Measurements from ENCODE around the gene SPEF1. TPM values are rescaled to one million over a fixed set of nuclear protein-coding genes. Genes with fewer than 3 reads are reported as not detected.
"Not testable (repeated sequence)": the region's sequence is repeated elsewhere in the genome, so short reads cannot be mapped to it uniquely, and the experiment has no call there.

The SPEF1 gene, protein sequence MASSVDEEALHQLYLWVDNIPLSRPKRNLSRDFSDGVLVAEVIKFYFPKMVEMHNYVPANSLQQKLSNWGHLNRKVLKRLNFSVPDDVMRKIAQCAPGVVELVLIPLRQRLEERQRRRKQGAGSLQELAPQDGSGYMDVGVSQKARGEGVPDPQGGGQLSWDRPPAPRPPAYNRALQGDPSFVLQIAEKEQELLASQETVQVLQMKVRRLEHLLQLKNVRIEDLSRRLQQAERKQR
- total RNA-seq: under 1 TPM in 1 of 3 donors, not detected in 2; 0.19 TPM
- long read RNA-seq, donor 1: 0 reads
- long read RNA-seq, donor 2: 0 reads

DNA sequence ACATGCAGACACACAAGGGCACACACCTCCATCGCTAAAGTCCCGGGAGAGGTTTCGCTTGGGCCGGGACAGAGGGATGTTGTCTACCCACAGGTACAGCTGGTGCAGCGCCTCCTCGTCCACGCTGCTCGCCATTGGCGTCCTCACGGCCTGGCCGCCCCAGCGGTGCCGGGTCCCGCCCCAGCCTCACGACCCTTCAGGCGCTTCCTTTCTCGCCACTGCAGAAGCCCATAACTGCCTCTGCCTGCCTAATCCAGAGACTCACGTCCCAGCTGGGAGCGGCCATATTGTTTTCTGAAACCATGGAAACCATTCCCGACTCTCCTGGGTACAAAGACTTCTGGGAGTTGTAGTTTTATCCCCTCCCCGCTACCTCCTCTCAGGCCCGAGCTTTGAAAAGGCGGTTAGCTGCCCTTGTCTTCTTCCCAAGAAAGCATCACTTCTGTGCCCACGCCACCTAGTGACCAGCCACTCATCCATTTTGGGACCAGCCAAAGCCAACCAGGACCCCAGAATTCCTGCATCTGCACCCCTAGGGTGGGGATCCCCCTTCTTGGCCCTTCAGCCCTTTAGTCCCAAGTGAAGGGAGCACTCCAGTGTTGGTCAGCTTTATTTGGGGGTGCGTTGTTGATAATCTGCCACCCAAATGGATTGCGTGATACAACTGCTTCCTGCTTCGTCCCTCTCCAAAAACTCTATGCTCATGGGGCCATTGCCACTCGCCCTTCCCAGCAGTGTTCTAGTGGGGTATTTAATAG lies at the start of gene SPEF1:
SPEF1 (minus strand) TSS at position 296 of the 758 bp plus-strand sequence; CDS start at position 135, 161 bp downstream.
- Histone ChIP-seq H3K4me1 (ENCODE audit: low read depth) (peaks cover 48% of the 10 kb centered on the region), H3K36me3 (ENCODE audit: low read depth) (no peaks in the 10 kb centered on the region), H3K4me3 (no peak within 1 kb of the TSS), H3K9me3 (no peaks in the 10 kb centered on the region)
- ATAC-seq (peak; percentile 81), DNase-seq (peak; percentile 69 to 87 (median 71))
- intact Hi-C loops (cut with DNase I, micrococcal nuclease): no loop called here
- TF ChIP-seq, protein P1, sequence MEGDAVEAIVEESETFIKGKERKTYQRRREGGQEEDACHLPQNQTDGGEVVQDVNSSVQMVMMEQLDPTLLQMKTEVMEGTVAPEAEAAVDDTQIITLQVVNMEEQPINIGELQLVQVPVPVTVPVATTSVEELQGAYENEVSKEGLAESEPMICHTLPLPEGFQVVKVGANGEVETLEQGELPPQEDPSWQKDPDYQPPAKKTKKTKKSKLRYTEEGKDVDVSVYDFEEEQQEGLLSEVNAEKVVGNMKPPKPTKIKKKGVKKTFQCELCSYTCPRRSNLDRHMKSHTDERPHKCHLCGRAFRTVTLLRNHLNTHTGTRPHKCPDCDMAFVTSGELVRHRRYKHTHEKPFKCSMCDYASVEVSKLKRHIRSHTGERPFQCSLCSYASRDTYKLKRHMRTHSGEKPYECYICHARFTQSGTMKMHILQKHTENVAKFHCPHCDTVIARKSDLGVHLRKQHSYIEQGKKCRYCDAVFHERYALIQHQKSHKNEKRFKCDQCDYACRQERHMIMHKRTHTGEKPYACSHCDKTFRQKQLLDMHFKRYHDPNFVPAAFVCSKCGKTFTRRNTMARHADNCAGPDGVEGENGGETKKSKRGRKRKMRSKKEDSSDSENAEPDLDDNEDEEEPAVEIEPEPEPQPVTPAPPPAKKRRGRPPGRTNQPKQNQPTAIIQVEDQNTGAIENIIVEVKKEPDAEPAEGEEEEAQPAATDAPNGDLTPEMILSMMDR (IDR thresholded peaks at IDR 0.05): no peak

DNA sequence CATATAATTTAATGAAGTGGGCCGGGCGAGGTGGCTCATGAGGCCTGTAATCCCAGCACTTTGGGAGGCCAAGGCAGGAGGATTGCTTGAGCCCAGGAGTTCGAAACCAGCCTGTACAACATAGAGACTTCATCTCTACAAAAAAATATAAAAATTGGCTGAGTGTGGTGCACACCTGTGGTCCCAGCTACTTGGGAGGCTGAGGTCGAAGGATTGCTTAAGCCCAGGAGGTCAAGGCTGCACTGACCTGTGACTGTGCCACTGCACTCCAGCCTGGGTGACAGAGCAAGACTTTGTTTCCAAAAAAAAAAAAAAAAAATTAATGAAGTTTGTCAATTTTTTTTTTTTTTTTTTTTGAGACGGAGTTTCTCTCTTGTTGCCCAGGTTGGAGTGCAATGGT lies 48.6 kb upstream of the SPEF1 start:
- intact Hi-C loops (cut with DNase I, micrococcal nuclease); H3K9me3 ChIP-seq; H3K4me3 ChIP-seq; H3K4me1 ChIP-seq (ENCODE audit: low read depth); ATAC-seq; H3K36me3 ChIP-seq (ENCODE audit: low read depth): not testable (repeated sequence)
- DNase-seq: peak in 1 of 3 donors; percentile 2

DNA sequence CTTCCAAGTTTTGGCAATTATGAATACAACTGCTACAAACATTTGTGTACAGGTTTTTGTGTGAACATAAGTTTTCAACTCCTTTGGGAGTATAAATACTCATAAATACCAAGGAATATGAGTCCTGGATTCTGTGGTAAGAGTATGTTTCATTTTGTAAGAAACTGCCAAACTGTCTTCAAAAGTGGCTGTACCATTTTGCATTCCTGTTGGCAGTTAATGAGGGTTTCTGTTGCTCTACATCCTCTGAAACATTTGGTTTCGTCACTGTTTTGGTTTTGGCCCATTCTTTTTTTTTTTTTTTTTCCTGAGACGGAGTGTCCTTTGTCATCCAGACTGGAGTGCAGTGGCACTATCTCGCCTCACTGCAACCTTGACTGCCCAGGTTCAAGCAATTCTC lies 47.5 kb upstream of the SPEF1 start:
- intact Hi-C loops (cut with DNase I, micrococcal nuclease): no loop called here
- no peak overlapping the region for H3K4me3 ChIP-seq
- TF ChIP-seq, protein P1 (IDR thresholded peaks at IDR 0.05): no peak
- ATAC-seq: no peak
- no peaks in the 10 kb centered on the region for H3K36me3 ChIP-seq (ENCODE audit: low read depth)
- no peaks in the 10 kb centered on the region for H3K4me1 ChIP-seq (ENCODE audit: low read depth)
- no peak for DNase-seq
- no peaks in the 10 kb centered on the region for H3K9me3 ChIP-seq

DNA sequence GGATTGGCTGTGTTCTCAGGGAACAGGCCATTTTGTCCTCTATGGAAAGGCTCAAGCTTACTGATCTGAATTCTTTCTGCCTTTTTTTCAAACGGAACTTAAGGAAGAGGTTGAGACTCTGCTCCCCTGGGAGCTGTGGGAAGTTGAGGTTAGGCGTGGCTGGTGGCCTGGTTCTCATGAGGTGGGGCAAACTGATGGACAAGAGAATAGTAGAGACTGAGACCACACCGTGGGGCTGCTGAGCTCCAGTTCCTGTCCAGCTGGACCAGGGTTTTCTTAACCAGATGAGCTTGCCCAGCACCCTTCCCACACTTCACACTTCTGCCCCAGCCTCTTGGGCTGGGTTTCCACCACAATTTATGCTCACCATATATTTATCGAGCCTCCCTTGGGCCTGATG lies 45.2 kb upstream of the SPEF1 start:
- intact Hi-C loops (cut with DNase I, micrococcal nuclease): no loop called here
- ATAC-seq: no peak
- Histone ChIP-seq H3K36me3 (ENCODE audit: low read depth) (no peaks in the 10 kb centered on the region), H3K4me1 (ENCODE audit: low read depth) (no peaks in the 10 kb centered on the region), H3K4me3 (no peak overlapping the region), H3K9me3 (no peaks in the 10 kb centered on the region)
- TF ChIP-seq, protein P1 (IDR thresholded peaks at IDR 0.05): no peak
- DNase-seq: peak in 1 of 3 donors; percentile 12

DNA sequence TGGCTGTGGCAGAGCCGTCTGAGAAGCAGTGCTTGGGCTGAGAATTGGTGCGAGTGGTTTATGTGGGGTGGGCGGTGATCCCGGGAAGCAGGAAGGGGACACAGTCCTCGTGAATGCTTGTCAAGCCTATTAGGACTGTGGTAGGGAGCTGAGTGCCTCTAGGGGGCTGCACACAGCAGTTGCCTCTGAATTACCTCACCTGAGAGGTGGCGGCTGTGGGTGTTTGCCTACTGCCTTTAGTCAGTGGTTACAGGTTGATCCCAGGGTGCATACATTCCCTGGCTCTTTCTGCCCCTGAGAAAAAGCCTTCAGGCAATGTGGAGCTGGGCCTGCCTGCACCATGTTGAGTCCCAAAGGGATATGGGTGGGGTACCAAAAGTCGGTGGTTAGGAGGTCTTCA lies 44.3 kb upstream of the SPEF1 start:
- intact Hi-C loops (cut with DNase I, micrococcal nuclease): no loop called here
- no peak overlapping the region for H3K4me3 ChIP-seq
- DNase-seq: peak in 1 of 3 donors; percentile 16
- ATAC-seq: no peak
- no peaks in the 10 kb centered on the region for H3K9me3 ChIP-seq
- H3K4me1 ChIP-seq (ENCODE audit: low read depth): no peaks in the 10 kb centered on the region
- no peaks in the 10 kb centered on the region for H3K36me3 ChIP-seq (ENCODE audit: low read depth)
- TF ChIP-seq, protein P1 (IDR thresholded peaks at IDR 0.05): no peak

DNA sequence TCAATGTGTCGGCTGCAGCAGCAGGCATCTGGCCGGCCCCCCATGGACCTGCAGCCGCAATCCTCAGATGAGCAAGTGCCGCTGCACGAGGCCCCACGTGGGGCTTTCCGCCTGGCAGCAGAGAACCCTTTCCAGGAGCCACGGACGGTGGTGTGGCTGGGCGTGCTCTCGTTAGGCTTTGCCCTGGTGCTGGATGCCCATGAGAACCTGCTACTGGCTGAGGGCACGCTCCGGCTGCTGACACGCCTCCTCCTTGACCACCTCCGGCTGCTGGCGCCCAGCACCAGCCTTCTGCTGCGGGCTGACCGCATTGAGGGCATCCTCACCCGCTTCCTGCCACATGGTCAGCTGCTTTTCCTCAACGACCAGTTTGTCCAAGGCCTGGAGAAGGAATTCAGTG lies 42.6 kb upstream of the SPEF1 start:
- Histone ChIP-seq H3K4me1 (ENCODE audit: low read depth) (no peaks in the 10 kb centered on the region), H3K9me3 (no peaks in the 10 kb centered on the region), H3K36me3 (ENCODE audit: low read depth) (no peaks in the 10 kb centered on the region), H3K4me3 (no peak overlapping the region)
- DNase-seq: no peak
- intact Hi-C loops (cut with DNase I, micrococcal nuclease): no loop called here
- TF ChIP-seq, protein P1 (IDR thresholded peaks at IDR 0.05): no peak
- ATAC-seq: no peak
